Measurements from ENCODE around the gene GSTK1.

Gene GSTK1

GRCh38 chr7:143290293-143290692, 27.1 kb downstream of the GSTK1 start:
- Histone ChIP-seq H3K4me2 (peak overlapping the region; percentile 92), H3K36me3 (peaks cover 52% of the 10 kb centered on the region), H3K27me3 (no peaks in the 10 kb centered on the region), H3K4me1 (peaks cover 29% of the 10 kb centered on the region), H3K27ac (no peak overlapping the region), H4K20me1 (peaks cover 62% of the 10 kb centered on the region), H3K4me3 (peak overlapping the region; percentile 95), H3K9ac (peak overlapping the region; percentile 53; the same call in 1 of the 2 replicates), H3K9me3 (peaks cover 8% of the 10 kb centered on the region; the same call in 1 of the 2 replicates)
- no peak for TF ChIP-seq Cebpa-rat (IDR thresholded peaks at IDR 0.05)

GRCh38 chr7:143292876-143293275, 29.6 kb downstream of the GSTK1 start:
- Histone ChIP-seq H3K9me3 (no peaks in the 10 kb centered on the region), H3K4me3 (no peak overlapping the region), H3K4me1 (peaks cover 39% of the 10 kb centered on the region), H4K20me1 (peaks cover 85% of the 10 kb centered on the region), H3K9ac (no peak overlapping the region), H3K27ac (no peak overlapping the region), H3K36me3 (peaks cover 78% of the 10 kb centered on the region), H3K4me2 (no peak overlapping the region), H3K27me3 (no peaks in the 10 kb centered on the region)
- no peak for TF ChIP-seq Cebpa-rat (IDR thresholded peaks at IDR 0.05)

- Histone ChIP-seq H3K4me3 (no peak overlapping the region), H4K20me1 (peaks cover 92% of the 10 kb centered on the region), H3K27ac (no peak overlapping the region), H3K4me1 (peaks cover 32% of the 10 kb centered on the region), H3K27me3 (no peaks in the 10 kb centered on the region), H3K9ac (no peak overlapping the region), H3K4me2 (peak overlapping the region; percentile 24; the same call in 1 of the 2 replicates), H3K9me3 (no peaks in the 10 kb centered on the region), H3K36me3 (peaks cover 99% of the 10 kb centered on the region)
- TF ChIP-seq Cebpa-rat (IDR thresholded peaks at IDR 0.05) = no peak
Observed at GRCh38 chr7:143295870-143296269, 32.6 kb downstream of the GSTK1 start.

- no peak for TF ChIP-seq Cebpa-rat (IDR thresholded peaks at IDR 0.05)
- H3K27ac ChIP-seq = no peak overlapping the region
Observed at GRCh38 chr7:143296686-143297085, 33.4 kb downstream of the GSTK1 start.

GRCh38 chr7:143299346-143299745, 36.1 kb downstream of the GSTK1 start:
- peaks cover 37% of the 10 kb centered on the region for H3K4me1 ChIP-seq
- H3K4me2 ChIP-seq = no peak overlapping the region
- no peak overlapping the region for H3K27ac ChIP-seq
- peaks cover 67% of the 10 kb centered on the region for H4K20me1 ChIP-seq
- no peaks in the 10 kb centered on the region for H3K9me3 ChIP-seq
- no peak overlapping the region for H3K9ac ChIP-seq
- H3K27me3 ChIP-seq = no peaks in the 10 kb centered on the region
- peaks cover 99% of the 10 kb centered on the region for H3K36me3 ChIP-seq
- no peak for TF ChIP-seq Cebpa-rat (IDR thresholded peaks at IDR 0.05)
- H3K4me3 ChIP-seq = no peak overlapping the region

More at GRCh38 chr7:143296686-143297085, 33.4 kb downstream of the GSTK1 start:
- H3K9ac ChIP-seq = no peak overlapping the region
- no peak overlapping the region for H3K4me3 ChIP-seq
- H3K27me3 ChIP-seq = no peaks in the 10 kb centered on the region
- peaks cover 35% of the 10 kb centered on the region for H3K4me1 ChIP-seq
- H3K36me3 ChIP-seq = peaks cover 100% of the 10 kb centered on the region
- H3K9me3 ChIP-seq = no peaks in the 10 kb centered on the region
- H3K4me2 ChIP-seq = peak overlapping the region; percentile 35
- peaks cover 84% of the 10 kb centered on the region for H4K20me1 ChIP-seq

- peaks cover 99% of the 10 kb centered on the region for H3K36me3 ChIP-seq
- no peak for TF ChIP-seq Cebpa-rat (IDR thresholded peaks at IDR 0.05)
Observed at GRCh38 chr7:143299840-143300239, 36.6 kb downstream of the GSTK1 start.

GRCh38 chr7:143300959-143301935, 38.0 kb downstream of the GSTK1 start:
- Histone ChIP-seq H3K27me3 (no peaks in the 10 kb centered on the region), H3K9me3 (no peaks in the 10 kb centered on the region), H3K36me3 (peaks cover 99% of the 10 kb centered on the region), H3K4me1 (peaks cover 28% of the 10 kb centered on the region), H4K20me1 (peaks cover 62% of the 10 kb centered on the region), H3K4me2 (peak overlapping the region; percentile 15; the same call in 1 of the 2 replicates), H3K9ac (no peak overlapping the region), H3K27ac (peak overlapping the region; percentile 3; the same call in 1 of the 2 replicates), H3K4me3 (no peak overlapping the region)
- TF ChIP-seq Cebpa-rat (IDR thresholded peaks at IDR 0.05) = no peak

More at GRCh38 chr7:143299840-143300239, 36.6 kb downstream of the GSTK1 start:
- Histone ChIP-seq H3K27ac (peak overlapping the region; percentile 18; the same call in 1 of the 2 replicates), H3K4me1 (peaks cover 37% of the 10 kb centered on the region), H3K27me3 (no peaks in the 10 kb centered on the region), H3K4me2 (0 out of 2 replicates have a peak overlapping the region, but pooled peaks have one; percentile 8), H3K9me3 (no peaks in the 10 kb centered on the region), H4K20me1 (peaks cover 67% of the 10 kb centered on the region), H3K9ac (no peak overlapping the region), H3K4me3 (no peak overlapping the region)

GRCh38 chr7:143303733-143304132, 40.5 kb downstream of the GSTK1 start:
- Histone ChIP-seq H3K4me3 (no peak overlapping the region), H3K9ac (no peak overlapping the region), H3K36me3 (peaks cover 99% of the 10 kb centered on the region), H4K20me1 (peaks cover 41% of the 10 kb centered on the region), H3K9me3 (0 out of 2 replicates have a peak, but pooled peaks cover 3% of the 10 kb centered on the region), H3K27ac (no peak overlapping the region), H3K27me3 (no peaks in the 10 kb centered on the region), H3K4me2 (no peak overlapping the region), H3K4me1 (peaks cover 19% of the 10 kb centered on the region)
- TF ChIP-seq Cebpa-rat (IDR thresholded peaks at IDR 0.05) = no peak

- H3K4me2 ChIP-seq = no peak overlapping the region
- H3K4me1 ChIP-seq = peaks cover 20% of the 10 kb centered on the region
- H3K27me3 ChIP-seq = no peaks in the 10 kb centered on the region
- H3K27ac ChIP-seq = no peak overlapping the region
- no peak overlapping the region for H3K9ac ChIP-seq
- no peak for TF ChIP-seq Cebpa-rat (IDR thresholded peaks at IDR 0.05)
- H3K9me3 ChIP-seq = 0 out of 2 replicates have a peak, but pooled peaks cover 3% of the 10 kb centered on the region
- peaks cover 29% of the 10 kb centered on the region for H4K20me1 ChIP-seq
- H3K4me3 ChIP-seq = no peak overlapping the region
- H3K36me3 ChIP-seq = peaks cover 98% of the 10 kb centered on the region
Observed at GRCh38 chr7:143304938-143305337, 41.7 kb downstream of the GSTK1 start.

All from BLaER1 (cell line).